ENCODE measurements around the gene SPINK2. TPM values are rescaled to one million over a fixed set of nuclear protein-coding genes. Genes with fewer than 3 reads are reported as not detected.

Gene SPINK2
- total and polyA plus RNA-seq, 2 of the 13 experiments (the other 11 are each of a cell fraction or from before 2014, with no cell fraction given): not detected

GRCh38 chr4:56762484-56763250, 58.8 kb downstream of the SPINK2 start:
- ATAC-seq (no peak), FAIRE-seq (no peak), DNase-seq (ENCODE audit: low spot score) (no peak)
- Histone ChIP-seq H3K9me3 (ENCODE audit: low read length) (no peaks in the 10 kb centered on the region), H3K27ac (ENCODE audit: extremely low read length, insufficient read depth, low read length) (no peak overlapping the region), H3K79me2 (ENCODE audit: insufficient read depth, low read length) (no peaks in the 10 kb centered on the region), H3K4me1 (ENCODE audit: insufficient read depth, low read length) (no peaks in the 10 kb centered on the region), H2AFZ (ENCODE audit: low read length) (no peak overlapping the region), H3K27me3 (ENCODE audit: control insufficient read depth in 1 of 2, insufficient read depth in 2 of 2, low read length in 2 of 2) (peaks cover 0 to 9% of the 10 kb centered on the region in 2 experiments; a peak in 2 of 5 replicates), H3K36me3 (replicated peaks in 1 of 2; ENCODE audit: control insufficient read depth in 1 of 2, insufficient read depth in 2 of 2, low read length in 2 of 2) (no peaks in the 10 kb centered on the region), H3K9ac (ENCODE audit: insufficient read depth, low read depth, low read length) (no peak overlapping the region), H4K20me1 (ENCODE audit: insufficient read depth, low read length) (no peaks in the 10 kb centered on the region), H3K4me2 (ENCODE audit: low read depth, low read length) (no peak overlapping the region), H3K4me3 (replicated peaks in 1 of 3; ENCODE audit: insufficient read depth in 1 of 3, low read depth in 2 of 3, low read length in 3 of 3) (no peak overlapping the region)
- in situ Hi-C loops (cut with HindIII; ENCODE audit: extremely low pct_ligation_motif_present, low pct_unique_long_range_greater_than_20kb): no loop called here
- TF ChIP-seq AKAP8 (CRISPR knock-in tag; IDR thresholded peaks at IDR 0.05) (no peak), ZNF766 (CRISPR knock-in tag; IDR thresholded peaks at IDR 0.05; ENCODE audit: borderline replicate concordance) (no peak), MAFF (IDR thresholded peaks at IDR 0.05; ENCODE audit: low read depth, low read length) (peak; percentile 63), ZNF547 (CRISPR knock-in tag; IDR thresholded peaks at IDR 0.05) (no peak), MAFK (conservative IDR thresholded peaks at IDR 0.05 in 1 of 2, IDR thresholded peaks at IDR 0.05 in 1 of 2; ENCODE audit: low read length in 2 of 2) (peak; percentile 34 to 81; a peak in 3 of 4 replicates), ELF3 (CRISPR knock-in tag; IDR thresholded peaks at IDR 0.05) (no peak)
- TF ChIP-seq, protein P1, sequence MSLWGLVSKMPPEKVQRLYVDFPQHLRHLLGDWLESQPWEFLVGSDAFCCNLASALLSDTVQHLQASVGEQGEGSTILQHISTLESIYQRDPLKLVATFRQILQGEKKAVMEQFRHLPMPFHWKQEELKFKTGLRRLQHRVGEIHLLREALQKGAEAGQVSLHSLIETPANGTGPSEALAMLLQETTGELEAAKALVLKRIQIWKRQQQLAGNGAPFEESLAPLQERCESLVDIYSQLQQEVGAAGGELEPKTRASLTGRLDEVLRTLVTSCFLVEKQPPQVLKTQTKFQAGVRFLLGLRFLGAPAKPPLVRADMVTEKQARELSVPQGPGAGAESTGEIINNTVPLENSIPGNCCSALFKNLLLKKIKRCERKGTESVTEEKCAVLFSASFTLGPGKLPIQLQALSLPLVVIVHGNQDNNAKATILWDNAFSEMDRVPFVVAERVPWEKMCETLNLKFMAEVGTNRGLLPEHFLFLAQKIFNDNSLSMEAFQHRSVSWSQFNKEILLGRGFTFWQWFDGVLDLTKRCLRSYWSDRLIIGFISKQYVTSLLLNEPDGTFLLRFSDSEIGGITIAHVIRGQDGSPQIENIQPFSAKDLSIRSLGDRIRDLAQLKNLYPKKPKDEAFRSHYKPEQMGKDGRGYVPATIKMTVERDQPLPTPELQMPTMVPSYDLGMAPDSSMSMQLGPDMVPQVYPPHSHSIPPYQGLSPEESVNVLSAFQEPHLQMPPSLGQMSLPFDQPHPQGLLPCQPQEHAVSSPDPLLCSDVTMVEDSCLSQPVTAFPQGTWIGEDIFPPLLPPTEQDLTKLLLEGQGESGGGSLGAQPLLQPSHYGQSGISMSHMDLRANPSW (CRISPR knock-in tag; IDR thresholded peaks at IDR 0.05; ENCODE audit: borderline replicate concordance): no peak
- TF ChIP-seq, protein P2, sequence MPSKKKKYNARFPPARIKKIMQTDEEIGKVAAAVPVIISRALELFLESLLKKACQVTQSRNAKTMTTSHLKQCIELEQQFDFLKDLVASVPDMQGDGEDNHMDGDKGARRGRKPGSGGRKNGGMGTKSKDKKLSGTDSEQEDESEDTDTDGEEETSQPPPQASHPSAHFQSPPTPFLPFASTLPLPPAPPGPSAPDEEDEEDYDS (CRISPR knock-in tag; IDR thresholded peaks at IDR 0.05): no peak
- ChIA-PET POLR2A (no interaction called here), CTCF (ENCODE audit: low intra/inter-chr PET ratio, low total read pairs) (no interaction called here)
- BruUV-seq (replicated peaks): no TSS peak
- WGBS (ENCODE audit: low lambda C conversion rate): 57% methylated on average over 10 of the region's 10 CpGs
- intact Hi-C loops (cut with micrococcal nuclease; ENCODE audit: unreplicated experiment): no loop called here
